AG04449 (cell line): Measurements from ENCODE around the gene TTC12.

Experiments used
- CTCF ChIA-PET: fragments of 350-600 bp; formaldehyde crosslinking; extraction: SDS; loops from one replicate; lab custom pipeline; 2021; ENCODE audit warnings: antibody characterized with exemption; lab: Yijun Ruan, JAX
- POLR2A ChIA-PET: fragments of 400-600, 350-600 bp; formaldehyde crosslinking; extraction: SDS; loops from one replicate; lab custom pipeline; 2020; ENCODE audit warnings: antibody characterized with exemption, inconsistent platforms; lab: Yijun Ruan, JAX
- DNase-seq: peaks from one replicate; pipeline ENCODE4 v3.0.0-alpha.2; 2010; ENCODE audit warnings: low read depth, low spot score
- H3K4me3 ChIP-seq: 2 replicates; pipeline ENCODE4 v1.5.1; 2011; ENCODE audit warnings: low read depth, mild to moderate bottlenecking, control low read depth, low read length
- TF ChIP-seq, protein P1 (sequence below): IDR thresholded peaks from one replicate; pipeline ENCODE4 v1.5.1; 2011; ENCODE audit warnings: mild to moderate bottlenecking, moderate library complexity, low read length, control low read depth, inconsistent platforms; ENCODE audit not compliant: insufficient read depth; ENCODE audit errors: missing control alignments

Gene TTC12, protein sequence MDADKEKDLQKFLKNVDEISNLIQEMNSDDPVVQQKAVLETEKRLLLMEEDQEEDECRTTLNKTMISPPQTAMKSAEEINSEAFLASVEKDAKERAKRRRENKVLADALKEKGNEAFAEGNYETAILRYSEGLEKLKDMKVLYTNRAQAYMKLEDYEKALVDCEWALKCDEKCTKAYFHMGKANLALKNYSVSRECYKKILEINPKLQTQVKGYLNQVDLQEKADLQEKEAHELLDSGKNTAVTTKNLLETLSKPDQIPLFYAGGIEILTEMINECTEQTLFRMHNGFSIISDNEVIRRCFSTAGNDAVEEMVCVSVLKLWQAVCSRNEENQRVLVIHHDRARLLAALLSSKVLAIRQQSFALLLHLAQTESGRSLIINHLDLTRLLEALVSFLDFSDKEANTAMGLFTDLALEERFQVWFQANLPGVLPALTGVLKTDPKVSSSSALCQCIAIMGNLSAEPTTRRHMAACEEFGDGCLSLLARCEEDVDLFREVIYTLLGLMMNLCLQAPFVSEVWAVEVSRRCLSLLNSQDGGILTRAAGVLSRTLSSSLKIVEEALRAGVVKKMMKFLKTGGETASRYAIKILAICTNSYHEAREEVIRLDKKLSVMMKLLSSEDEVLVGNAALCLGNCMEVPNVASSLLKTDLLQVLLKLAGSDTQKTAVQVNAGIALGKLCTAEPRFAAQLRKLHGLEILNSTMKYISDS

DNA sequence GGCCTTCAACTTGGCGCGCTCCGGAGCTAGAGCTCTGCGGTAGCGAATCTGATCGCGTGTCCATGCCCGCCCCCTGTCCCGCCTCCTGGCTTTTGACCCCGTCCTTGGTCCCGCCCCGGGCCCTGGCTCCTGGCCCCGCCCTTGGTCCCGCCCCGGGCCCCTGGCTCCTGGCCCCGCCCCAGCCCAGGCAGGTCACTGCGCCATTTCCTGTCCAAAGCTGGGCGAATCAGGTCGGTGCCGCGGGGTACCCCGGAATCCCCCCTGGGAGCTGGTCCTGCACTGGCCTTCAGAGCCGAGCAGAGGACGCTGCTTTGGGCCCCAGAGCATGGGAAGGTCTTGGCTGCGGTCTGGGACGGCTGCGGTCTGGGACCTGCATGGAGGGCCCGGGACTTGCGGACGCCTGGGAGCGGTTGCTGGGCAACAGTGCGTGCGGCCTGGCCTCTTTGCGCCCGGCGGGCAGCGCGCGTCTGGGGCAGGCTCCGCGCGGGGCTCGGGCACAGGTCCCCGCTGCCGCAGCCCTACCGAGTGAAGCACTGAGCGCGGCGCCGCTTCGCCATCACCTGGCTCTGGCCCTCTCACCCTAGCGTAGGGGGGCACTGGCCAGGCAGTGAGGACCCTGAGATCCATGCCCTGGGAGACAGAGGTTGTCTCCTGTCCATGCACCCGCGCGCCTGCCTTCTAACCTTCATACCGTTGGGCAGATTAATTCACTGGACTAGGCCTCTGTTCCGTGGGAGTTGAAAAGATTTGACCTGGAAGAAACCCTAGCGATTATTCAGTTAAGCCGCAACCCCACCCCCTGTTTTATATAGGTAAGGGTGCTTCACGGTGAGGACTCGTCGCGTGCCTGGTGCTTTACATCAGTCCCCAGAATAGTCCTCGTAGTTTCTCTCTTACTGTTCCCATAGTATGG lies at the start of gene TTC12:
Gene TTC12, plus strand, starts transcription at position 195 of the 913 bp plus-strand sequence. CDS start 1,675 bp downstream, outside the sequence.
- POLR2A ChIA-PET: interaction anchor here (0.6 kb wide), 1 partner anchor 286 kb away, joined by 3 read pairs; no protein-coding TSS in a partner anchor
- TF ChIP-seq, protein P1, sequence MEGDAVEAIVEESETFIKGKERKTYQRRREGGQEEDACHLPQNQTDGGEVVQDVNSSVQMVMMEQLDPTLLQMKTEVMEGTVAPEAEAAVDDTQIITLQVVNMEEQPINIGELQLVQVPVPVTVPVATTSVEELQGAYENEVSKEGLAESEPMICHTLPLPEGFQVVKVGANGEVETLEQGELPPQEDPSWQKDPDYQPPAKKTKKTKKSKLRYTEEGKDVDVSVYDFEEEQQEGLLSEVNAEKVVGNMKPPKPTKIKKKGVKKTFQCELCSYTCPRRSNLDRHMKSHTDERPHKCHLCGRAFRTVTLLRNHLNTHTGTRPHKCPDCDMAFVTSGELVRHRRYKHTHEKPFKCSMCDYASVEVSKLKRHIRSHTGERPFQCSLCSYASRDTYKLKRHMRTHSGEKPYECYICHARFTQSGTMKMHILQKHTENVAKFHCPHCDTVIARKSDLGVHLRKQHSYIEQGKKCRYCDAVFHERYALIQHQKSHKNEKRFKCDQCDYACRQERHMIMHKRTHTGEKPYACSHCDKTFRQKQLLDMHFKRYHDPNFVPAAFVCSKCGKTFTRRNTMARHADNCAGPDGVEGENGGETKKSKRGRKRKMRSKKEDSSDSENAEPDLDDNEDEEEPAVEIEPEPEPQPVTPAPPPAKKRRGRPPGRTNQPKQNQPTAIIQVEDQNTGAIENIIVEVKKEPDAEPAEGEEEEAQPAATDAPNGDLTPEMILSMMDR: no peak
- no peak for DNase-seq
- H3K4me3 ChIP-seq: peak within 1 kb of the TSS; percentile 72
- CTCF ChIA-PET: interaction anchor here (0.9 to 2.0 kb wide), 3 partner anchors 10 to 459 kb away, joined by 3 to 11 read pairs (median 7); partner anchors contain the start of gene ZW10

- POLR2A ChIA-PET: no interaction called here
- CTCF ChIA-PET: no interaction called here
- no peak overlapping the region for H3K4me3 ChIP-seq
- TF ChIP-seq, protein P1: no peak
- DNase-seq: no peak
Measured at GRCh38 chr11:113265362-113265761, 49.0 kb upstream of the TTC12 start.

GRCh38 chr11:113267493-113267892 lies 46.9 kb upstream of the TTC12 start:
- ChIA-PET CTCF (no interaction called here), POLR2A (no interaction called here)
- DNase-seq: no peak
- H3K4me3 ChIP-seq: no peak overlapping the region
- TF ChIP-seq, protein P1: no peak

- no peak for DNase-seq
- CTCF ChIA-PET: no interaction called here
- H3K4me3 ChIP-seq: no peak overlapping the region
- TF ChIP-seq, protein P1: no peak
- POLR2A ChIA-PET: no interaction called here
Measured at GRCh38 chr11:113269096-113269495, 45.3 kb upstream of the TTC12 start.

GRCh38 chr11:113269636-113270035 lies 44.7 kb upstream of the TTC12 start:
- TF ChIP-seq, protein P1: no peak
- no peak overlapping the region for H3K4me3 ChIP-seq
- no peak for DNase-seq
- POLR2A ChIA-PET: no interaction called here
- CTCF ChIA-PET: no interaction called here
